Uterus (tissue), 4 donors: ENCODE results near the gene PYHIN1. TPM values are rescaled to one million over a fixed set of nuclear protein-coding genes. Genes with fewer than 3 reads are reported as not detected.

ENCODE experiments used
- DNase-seq, 2 donors: peaks; one replicate each; pipeline ENCODE4 v3.0.0-alpha.2; 2019 to 2020
- H3K27ac ChIP-seq, 2 donors: fragments of 200-600 bp; sonication (generic); 1 replicate in 1 of 2; 2 replicates in 1 of 2; pipeline ENCODE4 v1.5.1; 2016 to 2018
- H3K27me3 ChIP-seq, 2 donors: fragments of 200-600 bp; sonication (generic); one replicate each; pipeline ENCODE4 v1.5.1; 2018 to 2019; ENCODE audit warnings: control low read depth in 1 of 2
- H3K36me3 ChIP-seq, 2 donors: fragments of 200-600 bp; sonication (generic); one replicate each; pipeline ENCODE4 v1.5.1; 2019; ENCODE audit warnings: control low read depth in 1 of 2
- H3K4me1 ChIP-seq, 2 donors: fragments of 200-600 bp; sonication (generic); one replicate each; pipeline ENCODE4 v1.5.1; 2018 to 2019; ENCODE audit warnings: control low read depth in 1 of 2
- H3K4me3 ChIP-seq, 2 donors: fragments of 200-600 bp; sonication (generic); 1 replicate in 1 of 2; 2 replicates in 1 of 2; pipeline ENCODE4 v1.5.1; 2018 to 2019; ENCODE audit warnings: mild to moderate bottlenecking in 1 of 2
- H3K9me3 ChIP-seq, 2 donors: fragments of 200-600 bp; sonication (generic); one replicate each; pipeline ENCODE4 v1.5.1; 2019; ENCODE audit warnings: control low read depth in 1 of 2
- CTCF ChIP-seq, 4 experiments: fragments of 200-600 bp in 2 of 4; fragments of 450-650 bp in 2 of 4; sonication (generic) in 2 of 4; IDR thresholded peaks; one replicate each; pipeline ENCODE4 v1.5.1; 2016 to 2019; ENCODE audit warnings: antibody characterized with exemption in 4 of 4, mild to moderate bottlenecking in 2 of 4, moderate library complexity in 1 of 4
- POLR2A ChIP-seq, 2 donors: fragments of 450-650 bp; IDR thresholded peaks; one replicate each; pipeline ENCODE4 v1.6.1; 2016; ENCODE audit warnings: antibody characterized with exemption in 2 of 2, mild to moderate bottlenecking in 1 of 2, moderate library complexity in 1 of 2
- intact Hi-C: fragments of 100-400 bp; cut with DNase I; formaldehyde crosslinking; loops from one replicate; pipeline ENCODE4 v1.15.1; 2023; ENCODE audit warnings: low total_unique reads
- total RNA-seq, 4 donors: library from RNA; depleted of rRNA in 3 of 4; stranded (reverse); fragments of >200 nt in 3 of 4; gene quantifications; one replicate each; pipeline versions ENCODE4 v1.1.0 to v1.2.4, GENCODE V29; 2014 to 2023
- donor health status: DM: yes; HTN: yes; CAD: no.

Gene PYHIN1
- total RNA-seq, 4 donors from 2014 or later = 0.46 to 5.6 TPM; not detected in 2

GRCh38 chr1:159014003-159014571 is 82.7 kb downstream of the PYHIN1 start:
- Histone ChIP-seq H3K27ac (peak overlapping the region in 1 of 2 donors; percentile 20), H3K4me1 (peaks cover 0 to 3% of the 10 kb centered on the region in 2 donors), H3K27me3 (no peaks in the 10 kb centered on the region), H3K36me3 (no peaks in the 10 kb centered on the region), H3K4me3 (no peak overlapping the region), H3K9me3 (no peaks in the 10 kb centered on the region)
- intact Hi-C loops = no loop called here
- DNase-seq = no peak
- TF ChIP-seq CTCF (IDR thresholded peaks at IDR 0.05) (no peak), POLR2A (IDR thresholded peaks at IDR 0.05) (no peak)

GRCh38 chr1:159014851-159015250 is 83.5 kb downstream of the PYHIN1 start:
- H3K4me1 ChIP-seq = peaks cover 0 to 3% of the 10 kb centered on the region in 2 donors
- H3K36me3 ChIP-seq = no peaks in the 10 kb centered on the region
- intact Hi-C loops = no loop called here
- TF ChIP-seq POLR2A (IDR thresholded peaks at IDR 0.05) (no peak), CTCF (IDR thresholded peaks at IDR 0.05) (no peak)
- no peak overlapping the region for H3K4me3 ChIP-seq
- peak overlapping the region in 1 of 2 donors; percentile 18 for H3K27ac ChIP-seq
- H3K27me3 ChIP-seq = no peaks in the 10 kb centered on the region
- no peak for DNase-seq
- no peaks in the 10 kb centered on the region for H3K9me3 ChIP-seq

DNA sequence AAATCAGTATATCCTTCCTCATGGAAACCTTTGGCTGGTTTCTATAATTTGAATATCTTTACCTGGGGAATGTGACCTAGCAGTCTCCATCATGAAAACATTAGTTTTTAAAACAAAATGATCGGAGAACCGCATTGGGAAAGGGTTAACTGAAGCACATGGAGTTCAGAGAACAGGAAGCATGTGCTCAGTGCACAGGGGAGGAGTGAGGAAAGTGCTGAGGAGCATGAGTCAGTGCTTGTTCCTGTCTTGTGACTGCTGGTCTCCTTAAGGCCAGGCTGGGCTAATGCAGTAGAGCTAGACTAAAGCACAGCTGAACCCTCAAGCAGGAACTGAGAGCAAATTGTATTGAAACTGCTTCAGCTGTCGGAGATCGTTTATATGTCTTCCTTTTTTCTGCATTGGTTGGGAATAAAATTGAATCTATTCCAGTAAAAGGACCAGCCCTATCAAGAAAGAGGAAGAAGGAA is 84.1 kb downstream of the PYHIN1 start:
- intact Hi-C loops = no loop called here
- peak overlapping the region; percentile 18 to 44 for H3K27ac ChIP-seq
- H3K4me3 ChIP-seq = no peak overlapping the region
- peak in 1 of 2 donors; percentile 28 for TF ChIP-seq POLR2A (IDR thresholded peaks at IDR 0.05)
- TF ChIP-seq CTCF (IDR thresholded peaks at IDR 0.05) = no peak
- H3K27me3 ChIP-seq = no peaks in the 10 kb centered on the region
- peak; percentile 27 to 61 for DNase-seq
- no peaks in the 10 kb centered on the region for H3K36me3 ChIP-seq
- no peaks in the 10 kb centered on the region for H3K9me3 ChIP-seq
- peaks cover 0 to 3% of the 10 kb centered on the region in 2 donors for H3K4me1 ChIP-seq

- Histone ChIP-seq H3K9me3 (no peaks in the 10 kb centered on the region), H3K27me3 (no peaks in the 10 kb centered on the region), H3K36me3 (no peaks in the 10 kb centered on the region), H3K27ac (no peak overlapping the region), H3K4me1 (no peaks in the 10 kb centered on the region), H3K4me3 (no peak overlapping the region)
- TF ChIP-seq CTCF (IDR thresholded peaks at IDR 0.05) = no peak
- TF ChIP-seq POLR2A (IDR thresholded peaks at IDR 0.05) = no peak
- intact Hi-C loops = no loop called here
- no peak for DNase-seq
Measured at GRCh38 chr1:159023723-159024122, 92.4 kb downstream of the PYHIN1 start.

- H3K36me3 ChIP-seq = no peaks in the 10 kb centered on the region
- H3K4me3 ChIP-seq = no peak overlapping the region
- H3K9me3 ChIP-seq = no peaks in the 10 kb centered on the region
- no peaks in the 10 kb centered on the region for H3K27me3 ChIP-seq
- H3K27ac ChIP-seq = no peak overlapping the region
- H3K4me1 ChIP-seq = no peaks in the 10 kb centered on the region
- no peak for DNase-seq
- no peak for TF ChIP-seq POLR2A (IDR thresholded peaks at IDR 0.05)
- TF ChIP-seq CTCF (IDR thresholded peaks at IDR 0.05) = no peak
- intact Hi-C loops = no loop called here
Measured at GRCh38 chr1:159025043-159025442, 93.7 kb downstream of the PYHIN1 start.

Other genes with a start within 250 kb of the PYHIN1 start
- gene SPTA1, start 244.8 kb upstream of the PYHIN1 start, total RNA-seq = 1 to 10 TPM in 1 of 4 donors, not detected in 3; 5.9 TPM
- not detected for gene OR6K2, start 230.9 kb upstream of the PYHIN1 start, total RNA-seq
- gene OR6K3, start 210.8 kb upstream of the PYHIN1 start, total RNA-seq = not detected
- gene OR6K6, start 176.8 kb upstream of the PYHIN1 start, total RNA-seq = not detected
- gene OR6N1, start 159.4 kb upstream of the PYHIN1 start, total RNA-seq = not detected
- gene OR6N2, start 150.3 kb upstream of the PYHIN1 start, total RNA-seq = not detected
- 10 to 100 TPM in 1 of 4 donors, 1 to 10 TPM in 2, not detected in 1; 1.6 to 12.6 (median 6.9) TPM for gene MNDA, start 100.2 kb upstream of the PYHIN1 start, total RNA-seq
- gene IFI16, start 78.4 kb downstream of the PYHIN1 start, total RNA-seq = 100 to 1,000 TPM in 1 of 4 donors, 10 to 100 TPM in 3; 41.9 to 114 (median 59.8) TPM
- 1 to 10 TPM in 1 of 4 donors, under 1 TPM in 1, not detected in 2; 0.55 to 4.1 TPM for gene AIM2, start 145.2 kb downstream of the PYHIN1 start, total RNA-seq
- 1 to 10 TPM in 3 of 4 donors, not detected in 1; 2.7 to 8.8 (median 5.6) TPM for gene CADM3, start 240.1 kb downstream of the PYHIN1 start, total RNA-seq